Progenitor cell of endocrine pancreas (in vitro differentiated cells): ENCODE results near the gene CASKIN1. TPM values are rescaled to one million over a fixed set of nuclear protein-coding genes. Genes with fewer than 3 reads are reported as not detected.

ENCODE experiments used
- DNase-seq: peaks from one replicate; pipeline ENCODE4 v3.0.0; 2021; ENCODE audit warnings: low spot score; ENCODE audit not compliant: unreplicated experiment
- H3K27ac Mint-ChIP-seq: 2 replicates; pipeline ENCODE4 v1.8.0; 2021; ENCODE audit warnings: mild to moderate bottlenecking, moderate library complexity, mixed read lengths
- H3K27me3 Mint-ChIP-seq: 2 replicates; pipeline ENCODE4 v1.8.0; 2021; ENCODE audit warnings: mixed read lengths
- H3K36me3 Mint-ChIP-seq: 2 replicates; pipeline ENCODE4 v1.8.0; 2022; ENCODE audit warnings: mixed read lengths; ENCODE audit not compliant: insufficient read depth
- H3K4me1 Mint-ChIP-seq: 2 replicates; pipeline ENCODE4 v1.8.0; 2021; ENCODE audit warnings: low read depth, mixed read lengths
- H3K4me3 Mint-ChIP-seq: 2 replicates; pipeline ENCODE4 v1.8.0; 2021; ENCODE audit warnings: low read depth, mild to moderate bottlenecking, moderate library complexity, mixed read lengths
- H3K9me3 Mint-ChIP-seq: 2 replicates; pipeline ENCODE4 v1.8.0; 2021; ENCODE audit warnings: low read depth, mixed read lengths
- CTCF ChIP-seq: fragments of 200-600 bp; sonication (generic); IDR thresholded peaks from one replicate; pipeline ENCODE4 v1.5.0; 2021; ENCODE audit warnings: antibody characterized with exemption, mild to moderate bottlenecking; ENCODE audit not compliant: unreplicated experiment
- total RNA-seq: library from RNA; stranded (reverse); gene quantifications from 2 replicates; pipeline ENCODE4 v1.2.1, GENCODE V29; 2021

Gene CASKIN1
- total RNA-seq, 1 donor from 2014 or later: 13.1 TPM

GRCh38 chr16:2179107-2179501 lies 17.3 kb downstream of the CASKIN1 start:
- Mint-ChIP-seq H3K4me3 (no peak overlapping the region), H3K27me3 (no peaks in the 10 kb centered on the region), H3K4me1 (no peaks in the 10 kb centered on the region), H3K36me3 (peaks cover 10% of the 10 kb centered on the region), H3K9me3 (no peaks in the 10 kb centered on the region), H3K27ac (no peak overlapping the region)
- no peak for DNase-seq
- TF ChIP-seq CTCF: no peak

- H3K27ac Mint-ChIP-seq: no peak overlapping the region
- no peak overlapping the region for H3K4me3 Mint-ChIP-seq
- H3K9me3 Mint-ChIP-seq: no peaks in the 10 kb centered on the region
- no peaks in the 10 kb centered on the region for H3K4me1 Mint-ChIP-seq
- peaks cover 13% of the 10 kb centered on the region for H3K36me3 Mint-ChIP-seq
- no peaks in the 10 kb centered on the region for H3K27me3 Mint-ChIP-seq
- no peak for TF ChIP-seq CTCF
- DNase-seq: no peak
These were observed 17.9 kb downstream of the CASKIN1 start for GRCh38 chr16:2178321-2179106.

- no peak overlapping the region for H3K27ac Mint-ChIP-seq
- no peaks in the 10 kb centered on the region for H3K4me1 Mint-ChIP-seq
- peaks cover 13% of the 10 kb centered on the region for H3K36me3 Mint-ChIP-seq
- TF ChIP-seq CTCF: no peak
- no peaks in the 10 kb centered on the region for H3K27me3 Mint-ChIP-seq
- no peak overlapping the region for H3K4me3 Mint-ChIP-seq
- no peak for DNase-seq
- H3K9me3 Mint-ChIP-seq: no peaks in the 10 kb centered on the region
These were observed 18.8 kb downstream of the CASKIN1 start for GRCh38 chr16:2177561-2177960.

- no peaks in the 10 kb centered on the region for H3K9me3 Mint-ChIP-seq
These were observed 19.3 kb downstream of the CASKIN1 start for GRCh38 chr16:2177101-2177500.

GRCh38 chr16:2176047-2176446 lies 20.4 kb downstream of the CASKIN1 start:
- no peak overlapping the region for H3K4me3 Mint-ChIP-seq
- no peaks in the 10 kb centered on the region for H3K27me3 Mint-ChIP-seq
- TF ChIP-seq CTCF: no peak
- no peak for DNase-seq
- H3K27ac Mint-ChIP-seq: no peak overlapping the region
- peaks cover 11% of the 10 kb centered on the region for H3K36me3 Mint-ChIP-seq
- no peaks in the 10 kb centered on the region for H3K9me3 Mint-ChIP-seq
- no peaks in the 10 kb centered on the region for H3K4me1 Mint-ChIP-seq

More at GRCh38 chr16:2177101-2177500, 19.3 kb downstream of the CASKIN1 start:
- Mint-ChIP-seq H3K36me3 (peaks cover 11% of the 10 kb centered on the region), H3K27me3 (no peaks in the 10 kb centered on the region), H3K27ac (no peak overlapping the region), H3K4me3 (no peak overlapping the region), H3K4me1 (no peaks in the 10 kb centered on the region)
- TF ChIP-seq CTCF: no peak
- DNase-seq: no peak
